HepG2 (cell line): Measurements from ENCODE around the gene RPS6KC1. TPM values are rescaled to one million over a fixed set of nuclear protein-coding genes. Genes with fewer than 3 reads are reported as not detected.

Source experiments
- ATAC-seq: fragments of 200-7000 bp; cut with Tn5 transposase; 3 replicates; pipeline ENCODE4 v1.9.1; 2020; ENCODE audit warnings: mild to moderate bottlenecking, moderate library complexity
- BruUV-seq: library from RNA; stranded (reverse); fragments of 400-500 nt; replicated peaks from 2 replicates; lab custom pipeline; 2021; lab: Mats Ljungman, UMichigan
- CTCF ChIA-PET: fragments of 300-600 bp; formaldehyde crosslinking; extraction: SDS; loops from one replicate; lab custom pipeline; 2021; ENCODE audit warnings: low total read pairs, inconsistent platforms, low intra/inter-chr PET ratio; lab: Yijun Ruan, JAX
- POLR2A ChIA-PET: fragments of 350-600 bp; sonication (Branson Sonifier 250); formaldehyde crosslinking; loops from one replicate; lab custom pipeline; 2020; ENCODE audit warnings: antibody characterized with exemption, inconsistent platforms; lab: Yijun Ruan, JAX
- DNase-seq: peaks from one replicate; pipeline ENCODE4 v3.0.0-alpha.2; 2015; ENCODE audit warnings: low spot score
- FAIRE-seq: peaks from 3 replicates; lab custom pipeline; 2011; peaks lifted over from hg19 to GRCh38; lab: Jason Lieb, UNC
- H2AFZ ChIP-seq: one replicate; pipeline ENCODE4 v1.6.1; 2011; ENCODE audit warnings: low read length, inconsistent platforms
- H3K27ac ChIP-seq: fragments of 300-600 bp; 3 replicates; pipeline ENCODE4 v1.8.0; 2011; ENCODE audit warnings: mixed run types, mild to moderate bottlenecking, mixed read lengths, low read length, inconsistent platforms; ENCODE audit not compliant: insufficient read depth; ENCODE audit errors: extremely low read length
- H3K27me3 ChIP-seq, 2 experiments: fragments of 200-600 bp in 1 of 2; 2 replicates in 1 of 2; 3 replicates in 1 of 2; pipeline versions ENCODE4 v1.6.0 to v1.8.0; 2011; ENCODE audit warnings: low read length in 2 of 2, mild to moderate bottlenecking in 2 of 2, moderate library complexity in 2 of 2, inconsistent platforms in 1 of 2; ENCODE audit not compliant: insufficient read depth in 2 of 2, control insufficient read depth in 1 of 2
- H3K36me3 ChIP-seq, 2 experiments: fragments of 200-600 bp in 1 of 2; replicated peaks in 1 of 2; 2 replicates in 1 of 2; 3 replicates in 1 of 2; pipeline versions ENCODE4 v1.5.1 to v1.8.0; 2011; ENCODE audit warnings: low read length in 2 of 2, inconsistent platforms in 1 of 2; ENCODE audit not compliant: insufficient read depth in 2 of 2, control insufficient read depth in 1 of 2
- H3K4me1 ChIP-seq: 2 replicates; pipeline ENCODE4 v1.5.1; 2012; ENCODE audit warnings: low read length, inconsistent platforms; ENCODE audit not compliant: insufficient read depth
- H3K4me2 ChIP-seq: 2 replicates; pipeline ENCODE4 v1.6.0; 2011; ENCODE audit warnings: low read depth, low read length, inconsistent platforms
- H3K4me3 ChIP-seq, 3 experiments: fragments of 200-600 bp in 1 of 3; sonication (generic), shearing (Covaris generic) in 1 of 3; replicated peaks in 1 of 3; 2 replicates each; pipeline ENCODE4 v1.5.1; 2011 to 2016; ENCODE audit warnings: low read length in 3 of 3, inconsistent platforms in 2 of 3, low read depth in 2 of 3, mild to moderate bottlenecking in 2 of 3, control low read depth in 1 of 3, mixed read lengths in 1 of 3; ENCODE audit not compliant: insufficient read depth in 1 of 3
- H3K79me2 ChIP-seq: one replicate; pipeline ENCODE4 v1.6.1; 2011; ENCODE audit warnings: low read length, inconsistent platforms; ENCODE audit not compliant: insufficient read depth
- H3K9ac ChIP-seq: 2 replicates; pipeline ENCODE4 v1.6.0; 2011; ENCODE audit warnings: mild to moderate bottlenecking, low read depth, low read length, inconsistent platforms; ENCODE audit not compliant: insufficient read depth
- H3K9me3 ChIP-seq: 2 replicates; pipeline ENCODE4 v1.5.1; 2012; ENCODE audit warnings: mild to moderate bottlenecking, low read length
- H4K20me1 ChIP-seq: 2 replicates; pipeline ENCODE4 v1.6.0; 2011; ENCODE audit warnings: inconsistent platforms, mild to moderate bottlenecking, low read length, moderate library complexity; ENCODE audit not compliant: insufficient read depth
- BCL6 ChIP-seq: IDR thresholded peaks from 2 replicates; pipeline ENCODE4 v1.6.1; 2016; ENCODE audit warnings: missing genetic modification reagents, missing compliant biosample characterization
- NFE2L1 ChIP-seq: sonication (generic); formaldehyde crosslinking; IDR thresholded peaks from 2 replicates; pipeline ENCODE4 v1.4.0; 2020; ENCODE audit warnings: missing genetic modification reagents, mild to moderate bottlenecking, borderline replicate concordance
- ZBTB10 ChIP-seq: sonication (generic); formaldehyde crosslinking; IDR thresholded peaks from 2 replicates; pipeline ENCODE4 v1.4.0; 2020; ENCODE audit warnings: missing genetic modification reagents, borderline replicate concordance
- WGBS: methylation state at CpG from one replicate; pipeline ENCODE4 v1.1.6; 2017; ENCODE audit warnings: low lambda C conversion rate; 5-methylcytosine and 5-hydroxymethylcytosine counted together
- in situ Hi-C: cut with HindIII; loops from 2 replicates; pipeline ENCODE4 v1.10.0; 2017; ENCODE audit warnings: low pct_unique_long_range_greater_than_20kb; ENCODE audit not compliant: extremely low pct_ligation_motif_present
- intact Hi-C: fragments of 100-400 bp; cut with micrococcal nuclease; formaldehyde crosslinking; loops from one replicate; pipeline ENCODE4 v1.10.0; 2022; ENCODE audit not compliant: unreplicated experiment
- polyA plus RNA-seq, 8 experiments: library from polyadenylated mRNA; depleted of rRNA in 3 of 8; stranded (reverse) in 7 of 8; unstranded in 1 of 8; fragments of >200 nt; fragmentation: Illumina TruSeq in 4 of 8; extraction: Trizol in 4 of 8; gene quantifications; 2 replicates each; pipeline versions ENCODE4 v1.2.1 to v1.2.3, GENCODE V29; 2011 to 2016; ENCODE audit warnings: low read depth in 4 of 8, missing spikeins in 1 of 8, mixed read lengths in 1 of 8; ENCODE audit not compliant: insufficient read depth in 1 of 8
- total RNA-seq, 5 experiments: library from RNA; depleted of rRNA; stranded (reverse); fragments of >200 nt; fragmentation: Illumina TruSeq; extraction: Trizol; gene quantifications; 2 replicates each; pipeline ENCODE4 v1.2.3, GENCODE V29; 2016; ENCODE audit warnings: low read depth in 1 of 5

Gene RPS6KC1
- total and polyA plus RNA-seq, 2 of the 13 experiments (the other 11 are each of a cell fraction or from before 2014, with no cell fraction given): 11.0 to 25.2 TPM

DNA sequence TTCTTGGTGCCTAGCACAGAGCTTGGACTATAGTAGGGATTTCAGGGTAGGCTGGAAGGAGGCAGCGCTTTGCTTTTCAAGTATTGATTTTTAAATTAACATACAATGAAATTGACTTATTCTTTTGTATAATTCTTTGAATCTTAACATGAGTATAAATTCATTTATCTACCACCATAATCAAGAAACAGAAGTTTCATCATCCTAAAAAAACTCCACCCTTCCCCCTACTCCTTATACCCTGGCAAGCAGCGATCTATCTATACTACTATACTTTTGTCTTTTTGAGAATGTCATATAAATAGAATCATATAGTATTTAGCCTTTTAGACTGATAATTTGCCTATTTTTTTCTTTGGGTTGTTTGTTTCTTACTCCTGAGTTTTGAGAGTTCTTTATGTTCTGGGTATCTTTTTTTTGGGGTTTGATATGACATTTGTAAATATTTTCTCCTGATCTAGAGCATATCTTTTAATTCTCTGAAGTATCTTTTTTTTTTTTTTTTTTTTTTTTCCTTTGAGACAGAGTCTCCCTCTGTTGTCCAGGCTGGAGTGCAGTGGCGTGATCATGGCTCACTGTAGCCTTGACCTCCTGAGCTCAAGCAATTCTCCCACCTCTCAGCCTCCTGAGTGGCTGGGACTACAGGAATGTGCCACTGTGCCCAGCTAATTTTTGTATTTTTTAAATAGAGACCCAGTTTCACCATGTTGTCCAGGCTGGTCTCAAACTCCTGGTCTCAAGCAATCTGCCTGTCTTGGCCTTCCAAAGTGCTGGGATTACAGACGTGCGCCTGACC lies 6.4 kb downstream of the RPS6KC1 start (continued):
- no peak for TF ChIP-seq BCL6 (CRISPR knock-in tag)

DNA sequence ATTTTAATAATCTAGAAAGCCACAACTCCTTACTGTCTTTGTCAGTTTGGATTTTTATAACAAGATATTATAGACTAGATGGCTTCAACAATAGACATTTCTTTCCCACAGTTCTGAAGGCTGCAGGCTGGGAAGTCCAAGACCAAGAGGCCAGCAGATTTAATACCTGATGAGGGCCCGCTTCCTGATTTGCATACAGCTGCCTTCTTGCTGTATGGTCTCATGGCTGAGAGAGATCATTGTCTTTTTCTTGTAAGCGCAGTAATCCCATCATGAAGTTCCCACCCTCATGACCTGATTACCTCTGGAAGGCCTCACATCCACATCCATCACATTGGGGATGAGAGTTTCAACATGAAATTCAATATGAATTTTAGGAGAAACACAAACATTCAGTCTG lies 9.8 kb downstream of the RPS6KC1 start:
- no TSS peak for BruUV-seq
- no peak for ATAC-seq
- FAIRE-seq: no peak
- in situ Hi-C loops (no loop called here), intact Hi-C loops (no loop called here)
- Histone ChIP-seq H3K36me3 (peaks cover 0 to 4% of the 10 kb centered on the region in 2 experiments; a peak in 1 of 5 replicates), H4K20me1 (no peaks in the 10 kb centered on the region), H3K9me3 (peaks cover 6% of the 10 kb centered on the region; the same call in 1 of the 2 replicates), H3K27me3 (no peaks in the 10 kb centered on the region), H3K4me3 (no peak overlapping the region), H2AFZ (no peak overlapping the region), H3K4me1 (peaks cover 27% of the 10 kb centered on the region), H3K79me2 (peaks cover 77% of the 10 kb centered on the region), H3K4me2 (no peak overlapping the region), H3K9ac (no peak overlapping the region), H3K27ac (no peak overlapping the region)
- TF ChIP-seq NFE2L1 (CRISPR knock-in tag) (no peak), ZBTB10 (CRISPR knock-in tag) (no peak)
- DNase-seq: no peak
- 97% methylated on average over 2 of the region's 2 CpGs for WGBS
- CTCF ChIA-PET: no interaction called here
- POLR2A ChIA-PET: no interaction called here
